A549 (cell line): ENCODE data around the gene NOS3. TPM values are rescaled to one million over a fixed set of nuclear protein-coding genes. Genes with fewer than 3 reads are reported as not detected.

Experiments
- ATAC-seq, 2 experiments: fragments of 200-7000 bp in 1 of 2; fragments of >200 bp in 1 of 2; cut with Nextera tagmentation in 1 of 2; cut with Tn5 transposase in 1 of 2; 3 replicates each; pipeline versions ENCODE4 v1.8.0 to v1.9.1; 2018 to 2020; ENCODE audit warnings: mild to moderate bottlenecking in 1 of 2, moderate library complexity in 1 of 2
- CTCF ChIA-PET: fragments of 300-600 bp; sonication (Branson Sonifier 250); formaldehyde crosslinking; extraction: SDS; loops from one replicate; lab custom pipeline; 2021; ENCODE audit warnings: antibody characterized with exemption, inconsistent platforms; lab: Yijun Ruan, JAX
- POLR2A ChIA-PET: fragments of 350-600 bp; formaldehyde crosslinking; extraction: SDS; loops from one replicate; lab custom pipeline; 2021; ENCODE audit warnings: antibody characterized with exemption, inconsistent platforms; lab: Yijun Ruan, JAX
- DNase-seq, 2 experiments: peaks; one replicate each; pipeline versions ENCODE4 v3.0.0 to v3.0.0-alpha.2; 2011 to 2016; ENCODE audit warnings: low read depth in 1 of 2, low spot score in 1 of 2
- FAIRE-seq: peaks from 2 replicates; lab custom pipeline; 2011; peaks lifted over from hg19 to GRCh38; lab: Jason Lieb, UNC
- H3K27ac ChIP-seq, 2 experiments: fragments of >200 bp; sonication (Bioruptor Twin); formaldehyde crosslinking; 3 replicates each; pipeline ENCODE4 v1.5.1; 2016 to 2017
- H3K4me1 ChIP-seq: fragments of >200 bp; sonication (Bioruptor Twin); formaldehyde crosslinking; 3 replicates; pipeline ENCODE4 v1.6.1; 2016
- H3K4me2 ChIP-seq: fragments of >200 bp; sonication (Bioruptor Twin); formaldehyde crosslinking; 3 replicates; pipeline ENCODE4 v1.6.1; 2016
- H3K4me3 ChIP-seq: fragments of >200 bp; sonication (Bioruptor Twin); formaldehyde crosslinking; 3 replicates; pipeline ENCODE4 v1.5.1; 2016
- H3K9me3 ChIP-seq: fragments of >200 bp; sonication (Bioruptor Twin); formaldehyde crosslinking; 3 replicates; pipeline ENCODE4 v1.6.1; 2016
- BCL3 ChIP-seq: fragments of >200 bp; sonication (Bioruptor Twin); formaldehyde crosslinking; IDR thresholded peaks from 3 replicates; pipeline ENCODE4 v1.6.1; 2016
- CBX2 ChIP-seq: fragments of 200-600 bp; sonication (generic); IDR thresholded peaks from 2 replicates; pipeline ENCODE4 v1.6.1; 2016; ENCODE audit warnings: low read depth, mild to moderate bottlenecking, borderline replicate concordance
- E2F6 ChIP-seq: IDR thresholded peaks from 2 replicates; pipeline ENCODE4 v1.6.1; 2012; ENCODE audit warnings: low read depth, borderline replicate concordance
- FOXS1 ChIP-seq: fragments of 250-450 bp; sonication (Bioruptor Pico); IDR thresholded peaks from 2 replicates; pipeline ENCODE4 v1.5.0; 2020; ENCODE audit warnings: mild to moderate bottlenecking, moderate library complexity
- GATA3 ChIP-seq: IDR thresholded peaks from 2 replicates; pipeline ENCODE4 v1.6.1; 2012; ENCODE audit warnings: borderline replicate concordance
- HDAC2 ChIP-seq: fragments of 200-600 bp; sonication (generic); IDR thresholded peaks from 2 replicates; pipeline ENCODE4 v1.6.1; 2016
- HES2 ChIP-seq: fragments of >200 bp; sonication (Bioruptor Twin); formaldehyde crosslinking; IDR thresholded peaks from 2 replicates; pipeline ENCODE4 v1.6.1; 2016
- HMGXB4 ChIP-seq: fragments of 250-450 bp; sonication (Bioruptor Pico); IDR thresholded peaks from 2 replicates; pipeline ENCODE4 v1.5.0; 2021; ENCODE audit warnings: mild to moderate bottlenecking, moderate library complexity, borderline replicate concordance
- JUN ChIP-seq, 2 experiments: fragments of >200 bp; sonication (Bioruptor Twin); formaldehyde crosslinking; IDR thresholded peaks; 2 replicates in 1 of 2; 3 replicates in 1 of 2; pipeline ENCODE4 v1.6.1; 2016 to 2017
- MAX ChIP-seq: IDR thresholded peaks from 2 replicates; pipeline ENCODE4 v1.6.1; 2012
- MAZ ChIP-seq: fragments of 150-350 bp; IDR thresholded peaks from 2 replicates; pipeline ENCODE4 v1.6.1; 2014; ENCODE audit warnings: antibody characterized with exemption, low read depth, low read length, borderline replicate concordance
- NPAS2 ChIP-seq: fragments of 250-450 bp; sonication (Bioruptor Pico); IDR thresholded peaks from 2 replicates; pipeline ENCODE4 v1.8.0; 2022; ENCODE audit warnings: mild to moderate bottlenecking, moderate library complexity, borderline replicate concordance
- RAD21 ChIP-seq, 2 experiments: fragments of >200 bp in 1 of 2; sonication (Bioruptor Twin) in 1 of 2; formaldehyde crosslinking in 1 of 2; IDR thresholded peaks in 1 of 2; conservative IDR thresholded peaks in 1 of 2; 2 replicates in 1 of 2; 3 replicates in 1 of 2; pipeline ENCODE4 v1.6.1; 2012 to 2018; ENCODE audit warnings: inconsistent platforms in 1 of 2
- RNF2 ChIP-seq: fragments of 200-600 bp; sonication (generic); IDR thresholded peaks from 2 replicates; pipeline ENCODE4 v1.6.1; 2016; ENCODE audit warnings: low read depth, mild to moderate bottlenecking, antibody characterized with exemption, moderate library complexity, borderline replicate concordance
- TP53 ChIP-seq: fragments of 250-450 bp; sonication (Bioruptor Pico); IDR thresholded peaks from 2 replicates; pipeline ENCODE4 v1.5.0; 2021; ENCODE audit warnings: mild to moderate bottlenecking, moderate library complexity
- ZFP36 ChIP-seq: fragments of 450-650 bp; IDR thresholded peaks from 2 replicates; pipeline ENCODE4 v1.6.1; 2014; ENCODE audit warnings: borderline replicate concordance; ENCODE audit not compliant: partially characterized antibody
- WGBS: methylation state at CpG from one replicate; pipeline ENCODE4 v1.1.6; 2017; ENCODE audit errors: missing lambda C conversion rate; 5-methylcytosine and 5-hydroxymethylcytosine counted together
- polyA plus RNA-seq, 4 experiments: library from polyadenylated mRNA; depleted of rRNA in 3 of 4; stranded (reverse); fragments of >200 nt; fragmentation: RNase III in 1 of 4; extraction: RNeasy Plus Mini Kit Qiagen cat#74134 plus additional on column Dnase treatment in 1 of 4; gene quantifications; 2 replicates in 3 of 4; 3 replicates in 1 of 4; pipeline ENCODE4 v1.2.3, GENCODE V29; 2011 to 2017

Gene NOS3
- polyA plus RNA-seq, 2 of the 4 experiments (the other 2 are of a cell fraction), result 0.52 to 0.71 TPM

DNA sequence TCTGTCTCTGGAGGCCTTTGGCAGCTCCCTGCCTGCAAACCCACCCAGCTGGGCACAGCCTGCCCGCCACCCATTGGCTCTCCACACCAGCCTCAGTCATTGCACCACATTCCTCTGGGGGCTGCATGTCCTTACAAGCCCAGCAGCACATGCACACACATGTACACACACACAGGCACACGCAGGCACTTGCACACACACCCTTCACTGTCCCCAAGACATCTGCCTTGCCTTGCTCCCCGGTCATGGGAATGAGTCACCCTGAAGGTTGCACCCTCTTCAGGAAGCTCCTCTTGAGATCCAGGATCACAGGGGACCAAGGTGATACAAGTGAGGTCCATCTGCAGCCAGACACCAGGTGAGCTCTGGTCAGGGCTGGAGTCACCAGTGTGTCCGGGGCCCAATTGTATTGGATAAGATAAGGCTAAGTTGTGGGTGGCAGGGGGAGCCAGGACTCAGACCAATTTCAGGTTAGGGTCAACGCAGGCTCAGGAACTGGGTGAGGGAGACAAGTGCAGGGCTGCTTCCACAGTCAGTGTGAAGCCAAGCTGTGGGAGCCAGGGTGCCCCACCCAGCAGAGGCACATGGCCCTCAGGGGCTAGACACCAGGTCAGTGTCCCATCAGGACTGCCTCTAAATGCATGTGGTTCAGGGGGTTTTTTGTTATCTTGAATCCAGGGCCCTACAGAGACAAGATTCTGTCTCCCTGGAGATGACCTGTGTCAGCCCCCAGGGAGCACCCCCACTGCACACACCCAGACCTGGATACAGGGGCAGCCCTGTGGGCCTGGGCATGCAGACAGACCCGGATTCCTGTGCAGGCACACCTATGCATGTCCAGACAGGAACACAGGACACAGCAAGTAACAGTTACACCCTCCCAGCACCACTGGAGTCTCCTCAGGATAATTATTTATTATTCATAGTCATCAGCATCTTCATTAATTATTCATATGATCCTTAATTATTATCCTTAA, 46.5 kb upstream of the NOS3 start:
- ATAC-seq (no peak), FAIRE-seq (no peak)

DNA sequence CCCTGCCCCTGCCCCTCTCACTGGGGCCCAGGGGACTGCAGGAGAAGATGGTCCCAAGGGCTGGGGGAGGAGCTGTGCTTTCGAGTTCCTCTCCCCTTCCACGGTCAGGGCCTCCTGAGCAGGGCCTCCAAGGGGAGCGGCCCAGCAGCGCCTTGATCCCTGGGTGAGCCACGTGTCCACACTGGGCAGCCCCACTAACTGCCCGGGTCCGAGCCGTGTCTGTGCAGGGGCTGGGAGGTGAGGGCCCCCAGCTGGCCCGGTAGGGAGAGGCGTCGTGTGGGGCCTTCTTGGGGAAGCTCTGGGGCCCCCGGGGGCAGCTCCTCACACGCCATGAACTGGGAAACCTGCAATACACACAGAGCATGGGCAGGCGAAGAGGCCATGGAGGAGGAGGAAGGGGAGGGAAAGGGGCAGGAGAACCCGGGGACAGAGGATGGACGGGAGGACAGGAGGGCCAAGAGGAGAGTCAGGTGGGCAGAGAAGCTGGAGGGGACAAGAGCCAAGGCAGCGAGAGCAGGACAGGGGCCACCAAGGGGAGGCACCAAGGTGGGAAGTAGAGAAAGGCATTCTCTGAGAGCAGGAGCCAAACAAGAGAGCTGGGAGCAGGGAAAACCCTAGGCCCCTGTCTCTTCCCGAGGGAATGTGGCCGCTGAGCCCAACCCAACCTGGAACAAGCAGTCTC, 45.5 kb upstream of the NOS3 start:
- H3K9me3 ChIP-seq, result no peaks in the 10 kb centered on the region
- ChIA-PET CTCF (interaction anchor here (0.5 to 4.5 kb wide), 6 partner anchors 10 to 69 kb away, joined by 3 to 18 read pairs (median 4); no protein-coding TSS in a partner anchor), POLR2A (no interaction called here)
- no peak for DNase-seq
- no peak overlapping the region for H3K27ac ChIP-seq
- no peak overlapping the region for H3K4me2 ChIP-seq
- H3K4me1 ChIP-seq, result no peaks in the 10 kb centered on the region
- ATAC-seq, result no peak
- FAIRE-seq, result no peak
- TF ChIP-seq FOXS1 (CRISPR knock-in tag) (no peak), RNF2 (no peak), JUN (IDR thresholded peaks at IDR 0.05) (no peak), E2F6 (no peak), NPAS2 (no peak), HES2 (no peak)
- H3K4me3 ChIP-seq, result no peak overlapping the region
- 66% methylated on average over 9 of the region's 19 CpGs for WGBS

More for the DNA sequence above, 46.5 kb upstream of the NOS3 start:
- H3K27ac ChIP-seq, result no peak overlapping the region
- no peak for TF ChIP-seq MAX
- TF ChIP-seq, all 56 proteins: peak for 0
- CTCF ChIA-PET, result interaction anchor here (0.5 to 4.5 kb wide), 5 partner anchors 9 to 74 kb away, joined by 3 to 18 read pairs (median 5); no protein-coding TSS in a partner anchor
- WGBS, result 62% methylated on average over 6 of the region's 6 CpGs
- Histone ChIP-seq H3K4me2 (no peak overlapping the region), H3K9me3 (no peaks in the 10 kb centered on the region), H3K4me3 (no peak overlapping the region), H3K4me1 (no peaks in the 10 kb centered on the region)
- POLR2A ChIA-PET, result no interaction called here
- DNase-seq, result no peak

GRCh38 chr7:150945853-150946420, 44.9 kb upstream of the NOS3 start:
- Histone ChIP-seq H3K4me1 (no peaks in the 10 kb centered on the region), H3K4me2 (no peak overlapping the region), H3K4me3 (no peak overlapping the region), H3K9me3 (no peaks in the 10 kb centered on the region), H3K27ac (no peak overlapping the region)
- ATAC-seq (no peak; a peak in 1 of 6 replicates), FAIRE-seq (no peak), DNase-seq (no peak)
- CTCF ChIA-PET, result interaction anchor here (1.1 to 2.2 kb wide), 4 partner anchors 17 to 69 kb away, joined by 3 to 6 read pairs (median 4); no protein-coding TSS in a partner anchor
- WGBS, result 86% methylated on average over 17 of the region's 17 CpGs
- POLR2A ChIA-PET, result no interaction called here
- TF ChIP-seq MAZ (no peak), HDAC2 (no peak), ZFP36 (no peak), BCL3 (no peak), RAD21 (conservative IDR thresholded peaks at IDR 0.05 in 1 of 2, IDR thresholded peaks at IDR 0.05 in 1 of 2) (no peak), HMGXB4 (CRISPR knock-in tag) (no peak), GATA3 (no peak), CBX2 (no peak), TP53 (CRISPR knock-in tag) (no peak)
